SK-N-SH (cell line): ENCODE data around the gene AUTS2. TPM values are rescaled to one million over a fixed set of nuclear protein-coding genes. Genes with fewer than 3 reads are reported as not detected.
A peak's percentile ranks its signal among the peaks of the same experiment; 100 is the strongest.

Experiments
- CTCF ChIA-PET: fragments of 300-600, 350-600 bp; formaldehyde crosslinking; extraction: SDS; loops from one replicate; lab custom pipeline; 2021; lab: Yijun Ruan, JAX
- POLR2A ChIA-PET: fragments of 350-600 bp; sonication (Branson Sonifier 250); formaldehyde crosslinking; extraction: SDS; loops from one replicate; lab custom pipeline; 2020; ENCODE audit warnings: antibody characterized with exemption, inconsistent platforms; lab: Yijun Ruan, JAX
- DNase-seq: peaks from one replicate; pipeline ENCODE4 v3.0.0; 2012
- H2AFZ ChIP-seq: fragments of 200-600 bp; sonication (generic); 2 replicates; pipeline ENCODE4 v1.8.1; 2016; ENCODE audit warnings: antibody characterized with exemption, mild to moderate bottlenecking, low read depth
- H3F3A ChIP-seq: fragments of 200-600 bp; sonication (generic); replicated peaks from 2 replicates; pipeline ENCODE3; 2016; ENCODE audit warnings: antibody characterized with exemption, mild to moderate bottlenecking; ENCODE audit not compliant: insufficient read depth
- H3K27ac ChIP-seq, 2 experiments: fragments of 200-500 bp in 1 of 2; fragments of 200-600 bp in 1 of 2; sonication (Bioruptor generic) in 1 of 2; sonication (generic), shearing (Covaris generic) in 1 of 2; 2 replicates each; pipeline versions ENCODE4 v1.5.1 to v1.6.1; 2014 to 2016; ENCODE audit warnings: low read depth in 2 of 2, inconsistent platforms in 1 of 2, low read length in 1 of 2, mild to moderate bottlenecking in 1 of 2, mixed read lengths in 1 of 2
- H3K27me3 ChIP-seq: fragments of 200-600 bp; sonication (generic), shearing (Covaris generic); 2 replicates; pipeline ENCODE4 v1.6.1; 2016; ENCODE audit warnings: mixed run types; ENCODE audit not compliant: insufficient read depth
- H3K36me3 ChIP-seq, 2 experiments: fragments of 200-500 bp in 1 of 2; fragments of 200-600 bp in 1 of 2; sonication (Bioruptor generic) in 1 of 2; sonication (generic) in 1 of 2; replicated peaks in 1 of 2; 2 replicates each; pipeline versions ENCODE3 to v1.5.1; 2014 to 2016; ENCODE audit warnings: low read length in 1 of 2, mild to moderate bottlenecking in 1 of 2; ENCODE audit not compliant: insufficient read depth in 2 of 2, control insufficient read depth in 1 of 2
- H3K4me1 ChIP-seq, 2 experiments: fragments of 200-500 bp in 1 of 2; fragments of 200-600 bp in 1 of 2; sonication (Bioruptor generic) in 1 of 2; sonication (generic), shearing (Covaris generic) in 1 of 2; 2 replicates each; pipeline versions ENCODE4 v1.5.1 to v1.6.1; 2014 to 2016; ENCODE audit warnings: low read depth in 1 of 2, low read length in 1 of 2, mixed run types in 1 of 2; ENCODE audit not compliant: insufficient read depth in 2 of 2, control insufficient read depth in 1 of 2
- H3K4me2 ChIP-seq: fragments of 200-600 bp; sonication (generic), shearing (Covaris generic); 2 replicates; pipeline ENCODE4 v1.6.1; 2017; ENCODE audit warnings: mixed run types
- H3K4me3 ChIP-seq, 2 experiments: fragments of 200-500 bp in 1 of 2; fragments of 200-600 bp in 1 of 2; sonication (Bioruptor generic) in 1 of 2; sonication (generic), shearing (Covaris generic) in 1 of 2; 2 replicates each; pipeline versions ENCODE4 v1.5.1 to v1.8.1; 2014 to 2016; ENCODE audit warnings: low read depth in 2 of 2, inconsistent platforms in 1 of 2, low read length in 1 of 2, mild to moderate bottlenecking in 1 of 2, mixed read lengths in 1 of 2, moderate library complexity in 1 of 2
- H3K79me2 ChIP-seq: fragments of 200-600 bp; sonication (generic); 2 replicates; pipeline ENCODE4 v1.8.1; 2017; ENCODE audit warnings: mild to moderate bottlenecking; ENCODE audit not compliant: insufficient read depth
- H3K9ac ChIP-seq: fragments of 200-600 bp; sonication (generic); 2 replicates; pipeline ENCODE4 v1.6.1; 2017; ENCODE audit warnings: mixed run types
- H3K9me2 ChIP-seq: fragments of 200-600 bp; sonication (generic); 2 replicates; pipeline ENCODE4 v1.6.1; 2017; ENCODE audit warnings: mixed run types
- H3K9me3 ChIP-seq: fragments of 200-600 bp; sonication (generic); 2 replicates; pipeline ENCODE4 v1.6.1; 2017; ENCODE audit warnings: mixed run types, mild to moderate bottlenecking, moderate library complexity
- H4K20me1 ChIP-seq: fragments of 200-600 bp; sonication (generic); 2 replicates; pipeline ENCODE4 v1.6.1; 2017; ENCODE audit warnings: mild to moderate bottlenecking, mixed run types; ENCODE audit not compliant: insufficient read depth
- FOSL2 ChIP-seq: IDR thresholded peaks from 2 replicates; pipeline ENCODE4 v1.4.0; 2012; ENCODE audit warnings: low read depth, mild to moderate bottlenecking, moderate library complexity, borderline replicate concordance
- FOXM1 ChIP-seq: IDR thresholded peaks from 2 replicates; pipeline ENCODE4 v1.4.0; 2012; ENCODE audit warnings: low read depth, mild to moderate bottlenecking
- GABPA ChIP-seq: IDR thresholded peaks from 2 replicates; pipeline ENCODE4 v1.4.0; 2012; ENCODE audit warnings: low read depth, mild to moderate bottlenecking
- GATA2 ChIP-seq: sonication (generic); formaldehyde crosslinking; IDR thresholded peaks from 2 replicates; pipeline ENCODE4 v1.5.0; 2020; ENCODE audit warnings: mild to moderate bottlenecking, missing genetic modification reagents
- MEF2A ChIP-seq: IDR thresholded peaks from 2 replicates; pipeline ENCODE4 v1.4.0; 2012; ENCODE audit warnings: low read depth, borderline replicate concordance
- NFIC ChIP-seq: IDR thresholded peaks from 2 replicates; pipeline ENCODE4 v1.4.0; 2012; ENCODE audit warnings: borderline replicate concordance
- NRF1 ChIP-seq: IDR thresholded peaks from 2 replicates; pipeline ENCODE4 v1.6.1; 2012; ENCODE audit warnings: low read depth, mild to moderate bottlenecking, low read length
- POLR2AphosphoS5 ChIP-seq: IDR thresholded peaks from 2 replicates; pipeline ENCODE4 v1.6.1; 2012; ENCODE audit warnings: low read depth, low read length
- RAD21 ChIP-seq: IDR thresholded peaks from 2 replicates; pipeline ENCODE4 v1.6.1; 2012; ENCODE audit warnings: mild to moderate bottlenecking, low read length
- RCOR1 ChIP-seq: fragments of 150-350 bp; IDR thresholded peaks from 2 replicates; pipeline ENCODE4 v1.6.1; 2017; ENCODE audit warnings: antibody characterized with exemption, low read length
- RFX5 ChIP-seq: IDR thresholded peaks from 2 replicates; pipeline ENCODE4 v1.6.1; 2012; ENCODE audit warnings: mild to moderate bottlenecking, improper control_type of control experiment, low read length
- SMC3 ChIP-seq: IDR thresholded peaks from 2 replicates; pipeline ENCODE4 v1.6.1; 2012; ENCODE audit warnings: low read depth, low read length, improper control_type of control experiment
- TCF12 ChIP-seq: IDR thresholded peaks from 2 replicates; pipeline ENCODE4 v1.4.0; 2012
- WGBS: methylation state at CpG from one replicate; pipeline ENCODE4 v1.1.6; 2017; ENCODE audit warnings: low lambda C conversion rate; 5-methylcytosine and 5-hydroxymethylcytosine counted together
- polyA plus RNA-seq, 3 experiments: library from polyadenylated mRNA; depleted of rRNA; stranded (reverse); fragments of >200 nt; gene quantifications; 2 replicates each; pipeline ENCODE4 v1.2.3, GENCODE V29; 2012
- TF ChIP-seq, protein P1 (sequence below): IDR thresholded peaks from 2 replicates; pipeline ENCODE4 v1.4.0; 2012; ENCODE audit warnings: low read depth, borderline replicate concordance
- TF ChIP-seq, protein P2 (sequence below): IDR thresholded peaks from 2 replicates; pipeline ENCODE4 v1.4.0; 2012; ENCODE audit warnings: low read depth, borderline replicate concordance
- TF ChIP-seq, protein P3 (sequence below): fragments of 150-350 bp; IDR thresholded peaks from 2 replicates; pipeline ENCODE4 v1.6.1; 2017; ENCODE audit warnings: antibody characterized with exemption, low read length, low read depth, borderline replicate concordance
- TF ChIP-seq, protein P4 (sequence below): IDR thresholded peaks from 2 replicates; pipeline ENCODE4 v1.6.1; 2012; ENCODE audit warnings: mild to moderate bottlenecking, low read depth, low read length, moderate library complexity
- TF ChIP-seq, protein P5 (sequence below): IDR thresholded peaks from 2 replicates; pipeline ENCODE4; 2012

The AUTS2 gene
- polyA plus RNA-seq, 1 of the 3 experiments (the other 2 are of a cell fraction): 15.6 TPM

DNA sequence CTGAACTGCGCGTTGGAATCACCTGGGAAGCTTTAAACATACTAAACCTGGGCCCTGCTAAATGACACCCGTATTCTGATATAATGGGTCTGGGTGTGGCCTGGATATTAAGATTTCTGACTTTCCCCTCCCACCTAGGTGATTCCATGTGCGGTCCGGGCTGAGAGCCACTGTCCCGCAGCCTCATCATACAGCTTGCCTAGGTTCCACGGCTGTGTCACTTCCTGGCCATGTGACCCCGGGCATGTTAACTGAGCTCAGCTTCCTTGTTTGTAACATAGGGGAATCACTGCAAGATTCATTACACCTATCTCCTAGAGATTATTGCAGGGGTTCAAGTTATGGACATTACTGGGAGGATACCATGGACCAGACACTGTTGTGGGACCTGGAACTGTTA lies 1061.0 kb downstream of the AUTS2 start:
- WGBS: 74% methylated on average over 8 of the region's 8 CpGs
- TF ChIP-seq, protein P1, sequence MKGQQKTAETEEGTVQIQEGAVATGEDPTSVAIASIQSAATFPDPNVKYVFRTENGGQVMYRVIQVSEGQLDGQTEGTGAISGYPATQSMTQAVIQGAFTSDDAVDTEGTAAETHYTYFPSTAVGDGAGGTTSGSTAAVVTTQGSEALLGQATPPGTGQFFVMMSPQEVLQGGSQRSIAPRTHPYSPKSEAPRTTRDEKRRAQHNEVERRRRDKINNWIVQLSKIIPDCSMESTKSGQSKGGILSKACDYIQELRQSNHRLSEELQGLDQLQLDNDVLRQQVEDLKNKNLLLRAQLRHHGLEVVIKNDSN: 0 out of 2 replicates have a peak, but pooled peaks have one; percentile 14
- TF ChIP-seq, protein P2, sequence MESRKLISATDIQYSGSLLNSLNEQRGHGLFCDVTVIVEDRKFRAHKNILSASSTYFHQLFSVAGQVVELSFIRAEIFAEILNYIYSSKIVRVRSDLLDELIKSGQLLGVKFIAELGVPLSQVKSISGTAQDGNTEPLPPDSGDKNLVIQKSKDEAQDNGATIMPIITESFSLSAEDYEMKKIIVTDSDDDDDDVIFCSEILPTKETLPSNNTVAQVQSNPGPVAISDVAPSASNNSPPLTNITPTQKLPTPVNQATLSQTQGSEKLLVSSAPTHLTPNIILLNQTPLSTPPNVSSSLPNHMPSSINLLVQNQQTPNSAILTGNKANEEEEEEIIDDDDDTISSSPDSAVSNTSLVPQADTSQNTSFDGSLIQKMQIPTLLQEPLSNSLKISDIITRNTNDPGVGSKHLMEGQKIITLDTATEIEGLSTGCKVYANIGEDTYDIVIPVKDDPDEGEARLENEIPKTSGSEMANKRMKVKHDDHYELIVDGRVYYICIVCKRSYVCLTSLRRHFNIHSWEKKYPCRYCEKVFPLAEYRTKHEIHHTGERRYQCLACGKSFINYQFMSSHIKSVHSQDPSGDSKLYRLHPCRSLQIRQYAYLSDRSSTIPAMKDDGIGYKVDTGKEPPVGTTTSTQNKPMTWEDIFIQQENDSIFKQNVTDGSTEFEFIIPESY: no peak
- POLR2A ChIA-PET: no interaction called here
- no peaks in the 10 kb centered on the region for H3F3A ChIP-seq
- H3K36me3 ChIP-seq: no peaks in the 10 kb centered on the region
- H3K79me2 ChIP-seq: no peaks in the 10 kb centered on the region
- no peak overlapping the region for H3K27ac ChIP-seq
- CTCF ChIA-PET: interaction anchor here (0.8 to 1.2 kb wide), 2 partner anchors 12 to 31 kb away, joined by 3 read pairs; no protein-coding TSS in a partner anchor
- DNase-seq: no peak
- no peak overlapping the region for H3K4me2 ChIP-seq
- no peak overlapping the region for H3K9ac ChIP-seq
- H3K27me3 ChIP-seq: no peaks in the 10 kb centered on the region
- no peaks in the 10 kb centered on the region for H3K9me2 ChIP-seq
- H3K4me1 ChIP-seq: peaks cover 0 to 6% of the 10 kb centered on the region in 2 experiments; a peak in 1 of 4 replicates
- no peak overlapping the region for H3K4me3 ChIP-seq
- H2AFZ ChIP-seq: no peak overlapping the region
- no peaks in the 10 kb centered on the region for H3K9me3 ChIP-seq
- no peaks in the 10 kb centered on the region for H4K20me1 ChIP-seq

DNA sequence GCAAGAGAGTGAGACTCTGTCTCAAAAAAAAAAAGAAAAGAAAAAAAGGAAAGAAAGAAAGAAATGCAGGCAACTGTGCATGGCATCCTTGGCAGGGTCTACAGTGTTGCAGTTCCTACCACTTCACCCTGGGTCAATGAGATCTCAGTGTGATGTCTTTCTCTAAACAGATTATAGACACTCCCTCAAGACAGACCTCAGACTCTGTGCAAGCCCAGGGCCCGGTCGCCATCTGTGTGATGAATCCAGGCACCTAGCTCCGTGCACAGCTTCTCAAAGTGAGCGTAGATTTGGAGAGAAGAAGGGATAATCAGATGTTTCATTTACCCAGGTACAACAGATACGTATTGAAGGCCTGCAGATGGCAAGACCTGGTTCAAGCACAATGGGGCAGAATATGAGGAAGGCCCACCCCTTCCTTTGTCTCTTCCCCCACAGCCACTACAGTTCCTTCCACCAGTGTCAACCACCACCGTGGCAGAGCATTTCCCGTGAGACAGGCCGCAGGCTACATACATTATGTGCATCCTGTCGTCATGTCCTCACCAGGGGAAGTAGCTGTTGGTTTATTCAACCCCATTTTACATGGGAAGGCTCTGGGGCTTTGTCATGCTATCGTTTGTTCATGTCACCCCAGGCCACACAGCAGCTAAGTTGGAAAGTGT lies 1062.0 kb downstream of the AUTS2 start:
- no peaks in the 10 kb centered on the region for H3K36me3 ChIP-seq
- no peaks in the 10 kb centered on the region for H3K9me2 ChIP-seq
- H3K79me2 ChIP-seq: no peaks in the 10 kb centered on the region
- peaks cover 0 to 4% of the 10 kb centered on the region in 2 experiments; a peak in 1 of 4 replicates for H3K4me1 ChIP-seq
- CTCF ChIA-PET: interaction anchor here (1.2 to 2.5 kb wide), 2 partner anchors 11 to 13 kb away, joined by 3 to 8 read pairs; no protein-coding TSS in a partner anchor
- no peak for DNase-seq
- H4K20me1 ChIP-seq: no peaks in the 10 kb centered on the region
- H3F3A ChIP-seq: no peaks in the 10 kb centered on the region
- no peak overlapping the region for H3K27ac ChIP-seq
- H3K9ac ChIP-seq: no peak overlapping the region
- no peaks in the 10 kb centered on the region for H3K9me3 ChIP-seq
- WGBS: 87% methylated on average over 10 of the region's 10 CpGs
- H3K27me3 ChIP-seq: no peaks in the 10 kb centered on the region
- no peak overlapping the region for H3K4me2 ChIP-seq
- POLR2A ChIA-PET: no interaction called here
- H3K4me3 ChIP-seq: no peak overlapping the region
- H2AFZ ChIP-seq: no peak overlapping the region
- TF ChIP-seq GABPA: no peak
- TF ChIP-seq MEF2A: no peak
- TF ChIP-seq RAD21: no peak
- no peak for TF ChIP-seq NRF1
- no peak for TF ChIP-seq NFIC
- TF ChIP-seq POLR2AphosphoS5: no peak
- no peak for TF ChIP-seq FOSL2
- no peak for TF ChIP-seq FOXM1
- no peak for TF ChIP-seq SMC3
- no peak for TF ChIP-seq TCF12
- TF ChIP-seq, protein P3, sequence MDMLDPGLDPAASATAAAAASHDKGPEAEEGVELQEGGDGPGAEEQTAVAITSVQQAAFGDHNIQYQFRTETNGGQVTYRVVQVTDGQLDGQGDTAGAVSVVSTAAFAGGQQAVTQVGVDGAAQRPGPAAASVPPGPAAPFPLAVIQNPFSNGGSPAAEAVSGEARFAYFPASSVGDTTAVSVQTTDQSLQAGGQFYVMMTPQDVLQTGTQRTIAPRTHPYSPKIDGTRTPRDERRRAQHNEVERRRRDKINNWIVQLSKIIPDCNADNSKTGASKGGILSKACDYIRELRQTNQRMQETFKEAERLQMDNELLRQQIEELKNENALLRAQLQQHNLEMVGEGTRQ: no peak
- TF ChIP-seq, protein P4, sequence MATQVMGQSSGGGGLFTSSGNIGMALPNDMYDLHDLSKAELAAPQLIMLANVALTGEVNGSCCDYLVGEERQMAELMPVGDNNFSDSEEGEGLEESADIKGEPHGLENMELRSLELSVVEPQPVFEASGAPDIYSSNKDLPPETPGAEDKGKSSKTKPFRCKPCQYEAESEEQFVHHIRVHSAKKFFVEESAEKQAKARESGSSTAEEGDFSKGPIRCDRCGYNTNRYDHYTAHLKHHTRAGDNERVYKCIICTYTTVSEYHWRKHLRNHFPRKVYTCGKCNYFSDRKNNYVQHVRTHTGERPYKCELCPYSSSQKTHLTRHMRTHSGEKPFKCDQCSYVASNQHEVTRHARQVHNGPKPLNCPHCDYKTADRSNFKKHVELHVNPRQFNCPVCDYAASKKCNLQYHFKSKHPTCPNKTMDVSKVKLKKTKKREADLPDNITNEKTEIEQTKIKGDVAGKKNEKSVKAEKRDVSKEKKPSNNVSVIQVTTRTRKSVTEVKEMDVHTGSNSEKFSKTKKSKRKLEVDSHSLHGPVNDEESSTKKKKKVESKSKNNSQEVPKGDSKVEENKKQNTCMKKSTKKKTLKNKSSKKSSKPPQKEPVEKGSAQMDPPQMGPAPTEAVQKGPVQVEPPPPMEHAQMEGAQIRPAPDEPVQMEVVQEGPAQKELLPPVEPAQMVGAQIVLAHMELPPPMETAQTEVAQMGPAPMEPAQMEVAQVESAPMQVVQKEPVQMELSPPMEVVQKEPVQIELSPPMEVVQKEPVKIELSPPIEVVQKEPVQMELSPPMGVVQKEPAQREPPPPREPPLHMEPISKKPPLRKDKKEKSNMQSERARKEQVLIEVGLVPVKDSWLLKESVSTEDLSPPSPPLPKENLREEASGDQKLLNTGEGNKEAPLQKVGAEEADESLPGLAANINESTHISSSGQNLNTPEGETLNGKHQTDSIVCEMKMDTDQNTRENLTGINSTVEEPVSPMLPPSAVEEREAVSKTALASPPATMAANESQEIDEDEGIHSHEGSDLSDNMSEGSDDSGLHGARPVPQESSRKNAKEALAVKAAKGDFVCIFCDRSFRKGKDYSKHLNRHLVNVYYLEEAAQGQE: no peak
- no peak for TF ChIP-seq GATA2 (CRISPR knock-in tag)
- TF ChIP-seq, protein P1: no peak
- no peak for TF ChIP-seq RFX5
- TF ChIP-seq, protein P5, sequence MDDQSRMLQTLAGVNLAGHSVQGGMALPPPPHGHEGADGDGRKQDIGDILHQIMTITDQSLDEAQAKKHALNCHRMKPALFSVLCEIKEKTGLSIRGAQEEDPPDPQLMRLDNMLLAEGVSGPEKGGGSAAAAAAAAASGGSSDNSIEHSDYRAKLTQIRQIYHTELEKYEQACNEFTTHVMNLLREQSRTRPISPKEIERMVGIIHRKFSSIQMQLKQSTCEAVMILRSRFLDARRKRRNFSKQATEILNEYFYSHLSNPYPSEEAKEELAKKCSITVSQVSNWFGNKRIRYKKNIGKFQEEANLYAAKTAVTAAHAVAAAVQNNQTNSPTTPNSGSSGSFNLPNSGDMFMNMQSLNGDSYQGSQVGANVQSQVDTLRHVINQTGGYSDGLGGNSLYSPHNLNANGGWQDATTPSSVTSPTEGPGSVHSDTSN: no peak
- no peak for TF ChIP-seq RCOR1
